Superior temporal gyrus (tissue), 1 donor: ENCODE results near the gene UNC13A.
"Not testable (repeated sequence)": the region's sequence is repeated elsewhere in the genome, so short reads cannot be mapped to it uniquely, and the experiment has no call there.

ENCODE experiments used
- DNase-seq: peaks from one replicate; pipeline ENCODE4 v3.0.0-alpha.2; 2016; ENCODE audit errors: extremely low spot score

Gene UNC13A

GRCh38 chr19:17570291-17570690 is 117.9 kb downstream of the UNC13A start:
- DNase-seq, result not testable (repeated sequence)

DNA sequence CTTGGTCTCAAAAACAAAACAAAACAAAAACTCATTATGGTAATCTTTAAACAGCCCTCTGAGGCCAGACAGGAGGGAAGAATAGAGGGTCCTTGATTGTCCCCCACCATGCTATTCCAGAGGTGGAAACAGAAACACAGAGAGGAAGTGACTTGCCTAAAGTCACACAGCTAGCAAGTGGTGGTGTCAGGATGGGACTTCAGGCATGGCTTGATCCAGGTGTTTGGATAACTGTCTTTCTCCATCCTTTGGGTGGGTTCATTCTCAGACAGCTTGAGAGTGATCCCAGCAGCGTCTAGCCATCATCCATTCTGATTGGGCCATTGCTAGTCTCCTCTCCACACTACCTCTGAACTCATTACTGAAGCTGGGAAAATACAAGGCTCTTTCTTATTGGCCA is 120.2 kb downstream of the UNC13A start:
- DNase-seq, result no peak

GRCh38 chr19:17565611-17566010 is 122.5 kb downstream of the UNC13A start:
- no peak for DNase-seq

- no peak for DNase-seq
Measured at GRCh38 chr19:17564781-17565180, 123.4 kb downstream of the UNC13A start.

GRCh38 chr19:17562561-17562960 is 125.6 kb downstream of the UNC13A start:
- no peak for DNase-seq

GRCh38 chr19:17562097-17562496 is 126.1 kb downstream of the UNC13A start:
- no peak for DNase-seq

- no peak for DNase-seq
Measured at GRCh38 chr19:17560205-17560595, 128.0 kb downstream of the UNC13A start.

DNA sequence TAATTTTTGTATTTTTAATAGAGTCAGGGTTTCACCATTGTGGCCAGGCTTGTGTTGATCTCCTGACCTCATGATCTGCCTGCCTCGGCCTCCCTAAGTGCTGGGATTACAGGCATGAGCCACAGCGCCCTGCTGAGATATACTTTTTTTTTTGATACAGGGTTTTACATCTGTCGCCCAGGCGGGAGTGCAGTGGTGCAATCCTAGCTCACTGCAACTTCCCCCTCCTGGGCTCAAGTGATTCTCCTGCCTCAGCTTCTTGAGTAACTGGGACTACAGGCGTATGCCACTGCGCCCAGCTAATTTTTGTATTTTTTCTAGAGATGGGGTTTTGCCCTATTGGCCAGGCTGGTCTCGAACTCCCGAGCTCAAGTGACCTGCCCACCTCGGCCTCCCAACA is 130.7 kb downstream of the UNC13A start:
- DNase-seq, result no peak

GRCh38 chr19:17556995-17557394 is 131.2 kb downstream of the UNC13A start:
- no peak for DNase-seq

DNA sequence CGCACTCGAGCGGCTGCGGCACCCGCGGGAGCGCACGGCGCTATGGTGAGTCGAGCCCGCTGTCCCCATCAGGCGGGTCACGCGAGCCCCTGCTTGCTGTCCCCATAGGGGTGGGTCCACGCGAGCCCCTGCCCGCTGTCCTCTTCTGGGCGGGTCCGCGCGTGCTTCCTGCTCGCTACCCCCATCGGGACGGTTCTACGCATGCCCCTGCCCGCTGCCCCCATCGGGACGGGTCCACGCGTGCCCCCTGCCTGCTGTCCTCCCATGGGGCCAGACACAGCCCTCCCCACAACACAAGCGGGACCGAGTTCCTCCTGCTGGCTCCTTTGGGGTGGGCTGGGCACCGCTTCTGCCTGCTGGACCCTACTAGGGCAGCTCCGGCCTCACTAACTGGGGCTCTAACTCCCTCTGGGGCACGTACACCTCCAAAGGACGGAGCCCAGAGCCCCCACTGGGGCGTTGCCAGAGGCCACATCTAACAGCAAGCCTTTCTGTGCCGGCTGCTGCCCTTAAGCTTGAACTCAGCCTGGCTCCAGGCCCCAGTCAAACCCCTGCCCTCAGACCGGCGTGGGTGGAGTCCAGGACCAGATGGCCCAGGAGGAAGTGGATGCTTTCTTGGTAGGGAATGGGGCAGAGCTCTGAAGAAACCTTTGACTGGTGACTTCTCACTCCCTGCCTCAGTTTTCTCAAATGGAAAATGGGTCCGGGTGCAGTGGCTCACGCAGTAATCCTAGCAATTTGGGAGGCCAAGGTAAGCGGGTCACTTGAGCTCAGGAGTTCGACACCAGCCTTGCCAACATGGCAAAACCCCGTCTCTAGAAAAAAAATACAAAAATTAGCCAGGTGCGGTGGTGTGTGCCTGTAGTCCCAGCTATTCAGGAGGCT is 132.0 kb downstream of the UNC13A start:
- peak; percentile 22 for DNase-seq

GRCh38 chr19:17555480-17555928 is 132.7 kb downstream of the UNC13A start, which contains the start of gene COLGALT1:
COLGALT1 (plus strand) TSS chr19:17555649; CDS start chr19:17555714, 65 bp downstream.
- peak; percentile 98 for DNase-seq

GRCh38 chr19:17554968-17555479 is 133.1 kb downstream of the UNC13A start:
- DNase-seq, result no peak

GRCh38 chr19:17553256-17553655 is 134.9 kb downstream of the UNC13A start:
- peak; percentile 44 for DNase-seq

- not testable (repeated sequence) for DNase-seq
Measured at GRCh38 chr19:17552735-17553134, 135.4 kb downstream of the UNC13A start.
